GM12874 (cell line): ENCODE measurements around the gene PITPNM3.

ENCODE experiments used
- TF ChIP-seq, protein P1 (sequence below): IDR thresholded peaks from 2 replicates; pipeline ENCODE4 v1.5.1; 2011; ENCODE audit warnings: low read depth, mild to moderate bottlenecking, control low read depth, low read length, moderate library complexity; ENCODE audit not compliant: insufficient read depth

The PITPNM3 gene

DNA sequence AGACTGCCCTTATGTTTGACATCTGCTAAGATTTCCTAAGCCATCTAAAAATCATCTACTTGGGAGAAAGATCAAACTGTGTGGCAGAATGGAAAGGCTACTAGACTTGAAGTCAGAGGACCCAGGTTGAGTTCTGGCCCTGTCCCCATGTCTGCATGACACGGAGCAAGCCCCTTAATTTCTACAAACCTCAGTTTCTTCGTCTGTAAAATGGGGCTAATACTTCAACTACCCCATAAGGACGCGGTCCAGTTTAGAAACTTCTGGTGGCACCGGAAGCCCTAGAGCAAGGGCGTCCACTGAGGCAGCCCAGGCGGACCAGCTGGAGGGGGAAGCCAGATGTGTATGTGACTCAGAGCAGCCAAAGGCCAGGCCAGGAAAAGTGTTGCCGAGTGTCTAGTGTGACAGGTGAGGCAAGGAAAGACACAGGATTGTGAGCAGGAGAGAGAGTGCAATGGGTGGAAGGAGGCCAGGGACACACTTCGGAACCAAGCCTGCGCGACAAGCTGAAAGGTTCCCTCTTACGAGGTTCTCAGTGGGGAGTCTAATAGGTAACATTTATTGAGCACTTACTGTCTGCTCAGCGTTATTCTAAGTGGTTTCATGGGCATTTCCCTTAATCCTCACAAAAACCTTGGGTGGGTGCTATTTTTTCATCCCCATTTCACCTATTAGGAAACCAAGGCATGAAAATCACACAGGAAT lies 17.8 kb upstream of the PITPNM3 start:
- TF ChIP-seq, protein P1, sequence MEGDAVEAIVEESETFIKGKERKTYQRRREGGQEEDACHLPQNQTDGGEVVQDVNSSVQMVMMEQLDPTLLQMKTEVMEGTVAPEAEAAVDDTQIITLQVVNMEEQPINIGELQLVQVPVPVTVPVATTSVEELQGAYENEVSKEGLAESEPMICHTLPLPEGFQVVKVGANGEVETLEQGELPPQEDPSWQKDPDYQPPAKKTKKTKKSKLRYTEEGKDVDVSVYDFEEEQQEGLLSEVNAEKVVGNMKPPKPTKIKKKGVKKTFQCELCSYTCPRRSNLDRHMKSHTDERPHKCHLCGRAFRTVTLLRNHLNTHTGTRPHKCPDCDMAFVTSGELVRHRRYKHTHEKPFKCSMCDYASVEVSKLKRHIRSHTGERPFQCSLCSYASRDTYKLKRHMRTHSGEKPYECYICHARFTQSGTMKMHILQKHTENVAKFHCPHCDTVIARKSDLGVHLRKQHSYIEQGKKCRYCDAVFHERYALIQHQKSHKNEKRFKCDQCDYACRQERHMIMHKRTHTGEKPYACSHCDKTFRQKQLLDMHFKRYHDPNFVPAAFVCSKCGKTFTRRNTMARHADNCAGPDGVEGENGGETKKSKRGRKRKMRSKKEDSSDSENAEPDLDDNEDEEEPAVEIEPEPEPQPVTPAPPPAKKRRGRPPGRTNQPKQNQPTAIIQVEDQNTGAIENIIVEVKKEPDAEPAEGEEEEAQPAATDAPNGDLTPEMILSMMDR: no peak

DNA sequence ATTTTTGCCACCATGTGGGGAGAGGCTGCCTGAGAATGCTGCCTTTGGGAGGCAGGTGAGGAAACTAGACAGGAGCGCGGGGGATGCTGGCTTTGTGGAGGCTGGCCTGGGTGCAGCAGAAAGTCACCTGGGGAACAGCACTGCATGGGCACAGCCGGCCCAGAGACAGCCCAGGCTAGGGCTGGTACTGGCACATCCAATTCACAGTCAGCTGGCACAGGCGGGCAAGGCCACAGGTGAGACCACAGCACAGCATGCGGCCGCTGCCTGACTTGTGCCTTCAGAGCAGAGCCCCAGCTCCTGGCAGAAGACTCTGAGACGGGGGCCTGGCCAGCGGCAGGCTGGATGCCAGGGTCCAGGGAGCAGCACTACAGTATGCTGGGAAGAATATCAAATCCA lies 16.6 kb upstream of the PITPNM3 start:
- TF ChIP-seq, protein P1: no peak

DNA sequence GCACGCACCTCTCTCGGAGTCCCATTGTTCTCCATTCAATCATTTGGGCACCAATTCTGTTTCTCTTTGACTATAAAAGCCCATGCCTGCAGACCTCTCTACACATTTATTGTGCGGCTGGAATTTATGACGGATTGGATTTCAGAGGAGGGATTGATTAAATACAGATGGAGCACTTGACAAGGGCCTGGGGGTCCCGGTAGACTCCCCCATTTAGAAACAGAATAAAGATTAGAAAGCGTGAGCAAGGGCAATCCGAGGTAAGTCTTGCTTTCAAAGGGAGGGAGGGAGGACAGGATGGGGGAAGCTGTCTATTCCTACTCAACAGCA lies 15.1 kb upstream of the PITPNM3 start:
- TF ChIP-seq, protein P1: no peak

DNA sequence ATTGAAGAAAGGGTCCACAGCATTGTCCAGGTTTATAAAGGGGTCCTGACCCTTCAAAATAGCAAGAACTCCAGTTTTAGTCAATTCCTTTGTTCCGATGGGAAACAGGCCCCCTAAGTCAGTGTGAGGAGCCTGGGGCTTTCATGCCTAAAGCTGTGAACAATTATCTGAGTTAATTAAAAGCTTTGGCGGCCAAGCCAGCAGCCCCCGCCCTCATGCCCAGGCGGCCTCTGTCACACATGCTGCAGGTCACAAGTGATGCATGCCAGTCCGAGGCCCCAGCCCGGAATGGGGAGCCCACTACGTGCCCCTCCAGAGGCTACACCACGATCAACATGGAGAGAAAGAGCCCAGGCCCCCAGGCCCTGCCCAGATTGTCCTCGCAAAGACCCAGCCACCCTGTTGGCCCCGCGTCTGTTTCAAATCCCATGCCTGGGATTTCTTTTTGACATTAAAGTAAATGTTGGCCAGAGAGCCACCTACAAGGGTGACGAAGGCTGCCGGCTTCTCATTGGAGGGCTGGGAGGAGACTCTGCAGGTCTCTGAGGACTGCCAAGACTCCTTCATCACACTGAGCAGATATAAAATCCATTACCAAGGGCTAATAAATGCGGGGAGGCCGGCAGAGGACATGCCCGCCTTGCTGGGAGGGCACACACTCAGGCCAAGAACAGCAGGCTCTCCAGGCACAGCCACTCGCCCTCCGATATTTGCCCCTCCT lies 14.5 kb upstream of the PITPNM3 start:
- TF ChIP-seq, protein P1: no peak

DNA sequence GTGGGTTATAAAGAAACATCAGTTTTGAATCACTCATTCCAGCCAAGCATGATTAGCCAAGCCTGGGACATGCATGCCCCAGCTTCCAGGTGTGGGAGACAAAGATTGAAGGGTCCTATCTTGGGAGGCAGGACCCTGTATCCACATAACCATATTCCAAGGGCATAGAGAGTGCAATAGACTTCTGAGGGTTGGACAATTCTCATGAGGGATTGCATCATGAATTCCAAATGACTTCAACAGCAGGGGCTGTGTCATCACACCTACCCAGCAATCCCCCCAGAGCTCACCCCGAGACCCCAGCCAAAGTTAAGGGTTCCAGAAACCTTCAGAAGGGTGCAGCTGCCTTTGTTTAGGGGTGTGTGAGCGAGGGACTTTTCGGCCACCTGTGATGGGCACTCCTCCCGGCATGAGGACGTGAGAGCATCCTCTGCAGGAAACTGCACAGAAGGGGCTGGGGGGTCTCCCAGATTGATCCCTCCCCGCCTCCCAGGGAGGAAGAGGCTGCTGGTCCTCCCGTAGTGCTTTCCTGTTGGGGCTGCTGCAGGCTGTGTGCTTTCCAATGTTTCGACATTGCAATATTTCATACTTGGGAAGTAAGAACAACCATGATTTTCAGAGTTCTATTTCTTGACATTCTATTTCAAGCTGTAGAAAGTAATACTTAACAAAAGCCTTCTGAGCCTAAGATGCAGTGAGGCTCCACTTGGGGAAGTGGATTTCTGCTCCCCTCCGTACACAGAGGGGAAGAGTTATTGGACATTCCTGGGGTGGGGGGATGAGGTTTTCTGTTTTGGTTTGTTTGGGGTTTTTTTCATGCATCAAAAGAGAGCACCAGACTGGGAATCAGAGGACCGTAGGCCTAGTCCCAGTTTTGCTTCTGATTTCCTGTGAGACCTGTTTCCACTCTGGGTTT lies 13.3 kb upstream of the PITPNM3 start:
- TF ChIP-seq, protein P1: no peak

DNA sequence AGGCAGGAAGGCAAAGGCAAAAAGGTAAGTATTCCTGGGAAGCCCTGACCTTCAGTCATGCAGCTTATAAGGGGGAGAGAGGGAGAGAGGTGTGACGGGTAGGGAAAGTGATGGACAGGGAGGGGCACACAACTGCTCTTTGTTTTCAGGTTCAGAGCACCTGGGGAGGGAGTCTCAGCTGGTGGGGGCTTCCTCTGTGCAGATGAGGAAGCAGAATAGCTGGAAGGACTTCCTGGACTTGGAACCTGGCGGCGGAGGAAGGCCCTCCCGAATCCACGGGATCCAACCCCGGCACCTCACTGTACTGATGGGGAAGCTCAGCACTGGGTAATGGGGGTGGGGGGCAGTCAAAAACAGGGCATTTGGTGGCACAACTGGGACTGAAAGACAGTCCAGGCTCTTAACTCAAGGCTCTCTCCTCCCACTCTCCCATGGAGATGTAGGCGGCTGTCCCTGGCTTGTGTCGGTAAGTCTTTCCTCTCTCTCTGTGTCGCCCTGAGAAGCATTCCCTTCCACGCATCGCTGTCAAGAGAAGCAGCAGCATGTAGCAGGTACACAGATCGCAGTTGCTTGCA lies 11.9 kb upstream of the PITPNM3 start:
- TF ChIP-seq, protein P1: no peak
